ENCODE results near the gene ABCC9.

ABCC9 gene

GRCh38 chr12:21877293-21877982, 63.8 kb downstream of the ABCC9 start:
- Histone ChIP-seq H3K79me2 (ENCODE audit: insufficient read depth, low read length) (no peaks in the 10 kb centered on the region), H3K4me3 (ENCODE audit: insufficient read depth, low read length, poor library complexity, severe bottlenecking) (no peak overlapping the region), H3K4me2 (ENCODE audit: low read depth, low read length, poor library complexity, severe bottlenecking) (no peak overlapping the region), H3K9me3 (ENCODE audit: insufficient read depth, low read length) (no peaks in the 10 kb centered on the region), H3K27ac (ENCODE audit: low read depth, low read length) (no peak overlapping the region), H3K27me3 (ENCODE audit: low read length) (no peaks in the 10 kb centered on the region), H3K36me3 (ENCODE audit: low read length) (no peaks in the 10 kb centered on the region), H3K9me2 (replicated peaks; ENCODE audit: insufficient read depth, low read length) (no peaks in the 10 kb centered on the region), H3F3A (ENCODE audit: insufficient read depth) (no peaks in the 10 kb centered on the region), H2AFZ (ENCODE audit: low read depth, low read length, severe bottlenecking) (no peak overlapping the region), H3K9ac (ENCODE audit: low read length) (no peak overlapping the region), H4K20me1 (ENCODE audit: low read depth, low read length) (no peaks in the 10 kb centered on the region)
- TF ChIP-seq EZH2phosphoT487 (conservative IDR thresholded peaks at IDR 0.05; ENCODE audit: low read length): no peak
- TF ChIP-seq CTCF (IDR thresholded peaks at IDR 0.05; ENCODE audit: insufficient read depth, low read length, poor library complexity, severe bottlenecking): no peak

GRCh38 chr12:21865846-21866245, 75.4 kb downstream of the ABCC9 start:
- H3K79me2 ChIP-seq (ENCODE audit: insufficient read depth, low read length): no peaks in the 10 kb centered on the region
- H4K20me1 ChIP-seq (ENCODE audit: low read depth, low read length): no peaks in the 10 kb centered on the region

GRCh38 chr12:21860534-21860933, 80.7 kb downstream of the ABCC9 start:
- no peak overlapping the region for H3K4me3 ChIP-seq (ENCODE audit: insufficient read depth, low read length, poor library complexity, severe bottlenecking)
- no peaks in the 10 kb centered on the region for H3F3A ChIP-seq (ENCODE audit: insufficient read depth)
- no peak overlapping the region for H3K9ac ChIP-seq (ENCODE audit: low read length)
- H3K9me3 ChIP-seq (ENCODE audit: insufficient read depth, low read length): no peaks in the 10 kb centered on the region
- no peaks in the 10 kb centered on the region for H3K9me2 ChIP-seq (replicated peaks; ENCODE audit: insufficient read depth, low read length)
- H3K36me3 ChIP-seq (ENCODE audit: low read length): no peaks in the 10 kb centered on the region
- no peaks in the 10 kb centered on the region for H3K79me2 ChIP-seq (ENCODE audit: insufficient read depth, low read length)
- H3K27me3 ChIP-seq (ENCODE audit: low read length): no peaks in the 10 kb centered on the region
- TF ChIP-seq EZH2phosphoT487 (conservative IDR thresholded peaks at IDR 0.05; ENCODE audit: low read length) (no peak), CTCF (IDR thresholded peaks at IDR 0.05; ENCODE audit: insufficient read depth, low read length, poor library complexity, severe bottlenecking) (no peak)
- no peak overlapping the region for H2AFZ ChIP-seq (ENCODE audit: low read depth, low read length, severe bottlenecking)
- no peak overlapping the region for H3K27ac ChIP-seq (ENCODE audit: low read depth, low read length)
- H4K20me1 ChIP-seq (ENCODE audit: low read depth, low read length): no peaks in the 10 kb centered on the region
- no peak overlapping the region for H3K4me2 ChIP-seq (ENCODE audit: low read depth, low read length, poor library complexity, severe bottlenecking)

More at GRCh38 chr12:21865846-21866245, 75.4 kb downstream of the ABCC9 start:
- no peak overlapping the region for H3K27ac ChIP-seq (ENCODE audit: low read depth, low read length)
- no peak overlapping the region for H3K9ac ChIP-seq (ENCODE audit: low read length)
- no peak overlapping the region for H2AFZ ChIP-seq (ENCODE audit: low read depth, low read length, severe bottlenecking)
- H3K9me2 ChIP-seq (replicated peaks; ENCODE audit: insufficient read depth, low read length): no peaks in the 10 kb centered on the region
- H3K4me3 ChIP-seq (ENCODE audit: insufficient read depth, low read length, poor library complexity, severe bottlenecking): no peak overlapping the region
- H3K9me3 ChIP-seq (ENCODE audit: insufficient read depth, low read length): no peaks in the 10 kb centered on the region
- no peaks in the 10 kb centered on the region for H3K36me3 ChIP-seq (ENCODE audit: low read length)
- H3F3A ChIP-seq (ENCODE audit: insufficient read depth): no peaks in the 10 kb centered on the region
- no peak for TF ChIP-seq CTCF (IDR thresholded peaks at IDR 0.05; ENCODE audit: insufficient read depth, low read length, poor library complexity, severe bottlenecking)
- TF ChIP-seq EZH2phosphoT487 (conservative IDR thresholded peaks at IDR 0.05; ENCODE audit: low read length): no peak
- no peaks in the 10 kb centered on the region for H3K27me3 ChIP-seq (ENCODE audit: low read length)
- no peak overlapping the region for H3K4me2 ChIP-seq (ENCODE audit: low read depth, low read length, poor library complexity, severe bottlenecking)

Measured in SU-DHL-6 (cell line).